ENCODE results near the gene MTARC1.

DNA sequence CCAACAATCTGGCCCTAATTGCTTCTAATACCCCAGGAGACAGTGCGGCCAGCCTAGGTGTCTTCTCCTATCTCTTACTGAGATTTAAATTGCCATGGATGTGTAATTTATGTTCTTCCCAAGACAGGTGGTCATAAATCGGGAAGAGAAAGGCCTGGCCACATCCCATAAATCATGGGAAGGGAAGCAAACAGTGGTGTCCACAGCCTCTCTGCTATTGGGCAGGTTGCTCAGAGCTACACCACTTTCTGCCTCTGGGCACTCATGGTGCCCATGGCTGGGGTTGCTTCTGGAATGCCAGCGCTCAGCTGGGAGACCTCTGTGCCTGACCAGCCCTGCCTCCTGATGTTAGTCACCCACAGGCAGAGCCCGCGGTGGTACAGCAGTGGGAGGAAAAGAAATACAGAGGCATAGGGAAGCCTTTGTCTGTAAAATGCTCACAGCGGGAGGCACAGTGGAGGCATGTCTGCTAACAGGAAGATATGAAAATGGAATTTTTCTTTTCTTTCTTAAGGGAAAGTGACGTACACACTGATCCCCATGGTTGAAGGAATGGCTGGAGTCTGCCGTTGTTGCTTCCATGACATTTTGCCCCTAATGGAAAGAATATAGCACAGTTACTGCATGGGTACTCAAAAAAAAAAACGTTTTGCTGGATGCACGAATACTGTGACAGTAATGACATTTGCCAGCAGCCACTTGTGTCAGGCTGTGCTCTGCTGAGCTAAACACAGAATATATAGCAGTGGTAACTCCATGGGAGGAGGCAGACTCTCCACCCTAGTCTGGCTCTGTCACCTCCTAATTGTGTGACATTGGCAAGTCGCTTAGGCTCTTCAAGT, 21.9 kb downstream of the MTARC1 start:
- TF ChIP-seq CTCF (IDR thresholded peaks at IDR 0.05 in 8 of 11, conservative IDR thresholded peaks at IDR 0.05 in 3 of 11), result no peak
- TF ChIP-seq POLR2AphosphoS5 (IDR thresholded peaks at IDR 0.05), result no peak
- TF ChIP-seq POLR2A (IDR thresholded peaks at IDR 0.05), result no peak
